ENCODE data around the gene SETD6. TPM values are rescaled to one million over a fixed set of nuclear protein-coding genes. Genes with fewer than 3 reads are reported as not detected.
"Not testable (repeated sequence)": the region's sequence is repeated elsewhere in the genome, so short reads cannot be mapped to it uniquely, and the experiment has no call there.

Gene SETD6
- total RNA-seq, 1 donor from 2014 or later, result 23.2 TPM

DNA sequence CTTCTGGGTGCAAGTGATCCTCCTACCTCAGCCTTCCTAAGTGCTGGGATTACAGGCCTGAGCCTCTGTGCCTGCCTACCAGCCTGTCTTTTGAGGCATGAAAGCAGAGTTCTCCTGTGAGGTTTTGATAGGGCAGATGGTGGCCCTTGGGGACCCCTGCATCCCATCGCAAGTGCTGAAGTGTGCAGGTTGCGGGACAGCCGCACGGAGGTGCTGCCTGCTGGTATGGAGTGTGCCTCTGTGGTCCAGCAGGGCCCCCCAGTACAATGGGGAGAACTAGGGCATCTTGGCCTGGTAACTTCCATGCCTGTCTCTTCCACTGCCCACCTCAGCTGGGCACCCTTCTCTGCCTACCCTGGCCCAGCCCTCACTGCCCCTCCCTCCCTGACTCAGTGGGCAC is 25.3 kb upstream of the SETD6 start:
- Histone ChIP-seq H3K36me3 (ENCODE audit: control insufficient read depth, insufficient read depth, low read length) (no peaks in the 10 kb centered on the region), H3K4me3 (ENCODE audit: low read depth, low read length) (no peak overlapping the region), H3K27me3 (ENCODE audit: control insufficient read depth, insufficient read depth, low read length) (no peaks in the 10 kb centered on the region)
- no peak for DNase-seq (ENCODE audit: low read depth)
- TF ChIP-seq, protein P1, sequence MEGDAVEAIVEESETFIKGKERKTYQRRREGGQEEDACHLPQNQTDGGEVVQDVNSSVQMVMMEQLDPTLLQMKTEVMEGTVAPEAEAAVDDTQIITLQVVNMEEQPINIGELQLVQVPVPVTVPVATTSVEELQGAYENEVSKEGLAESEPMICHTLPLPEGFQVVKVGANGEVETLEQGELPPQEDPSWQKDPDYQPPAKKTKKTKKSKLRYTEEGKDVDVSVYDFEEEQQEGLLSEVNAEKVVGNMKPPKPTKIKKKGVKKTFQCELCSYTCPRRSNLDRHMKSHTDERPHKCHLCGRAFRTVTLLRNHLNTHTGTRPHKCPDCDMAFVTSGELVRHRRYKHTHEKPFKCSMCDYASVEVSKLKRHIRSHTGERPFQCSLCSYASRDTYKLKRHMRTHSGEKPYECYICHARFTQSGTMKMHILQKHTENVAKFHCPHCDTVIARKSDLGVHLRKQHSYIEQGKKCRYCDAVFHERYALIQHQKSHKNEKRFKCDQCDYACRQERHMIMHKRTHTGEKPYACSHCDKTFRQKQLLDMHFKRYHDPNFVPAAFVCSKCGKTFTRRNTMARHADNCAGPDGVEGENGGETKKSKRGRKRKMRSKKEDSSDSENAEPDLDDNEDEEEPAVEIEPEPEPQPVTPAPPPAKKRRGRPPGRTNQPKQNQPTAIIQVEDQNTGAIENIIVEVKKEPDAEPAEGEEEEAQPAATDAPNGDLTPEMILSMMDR (IDR thresholded peaks at IDR 0.05; ENCODE audit: insufficient read depth, low read length, severe bottlenecking), result no peak
- no peak for FAIRE-seq

DNA sequence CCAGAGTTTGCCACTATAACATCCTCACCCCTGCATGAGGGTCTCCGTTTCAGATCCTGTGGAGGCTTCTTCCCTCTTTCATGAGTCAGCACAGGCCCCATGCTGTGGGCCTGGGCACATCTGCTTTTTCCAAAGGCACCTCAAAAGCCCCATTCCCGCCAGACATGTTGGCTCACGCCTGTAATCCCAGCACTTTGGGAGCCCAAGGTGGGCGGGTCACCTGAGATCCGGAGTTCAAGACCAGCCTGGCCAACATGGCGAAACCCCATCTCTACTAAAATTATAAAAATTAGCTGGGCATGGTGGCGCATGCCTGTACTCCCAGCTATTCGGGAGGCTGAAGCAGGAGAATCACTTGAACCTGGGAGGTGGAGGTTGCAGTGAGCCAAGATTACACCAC is 24.8 kb upstream of the SETD6 start:
- not testable (repeated sequence) for FAIRE-seq

DNA sequence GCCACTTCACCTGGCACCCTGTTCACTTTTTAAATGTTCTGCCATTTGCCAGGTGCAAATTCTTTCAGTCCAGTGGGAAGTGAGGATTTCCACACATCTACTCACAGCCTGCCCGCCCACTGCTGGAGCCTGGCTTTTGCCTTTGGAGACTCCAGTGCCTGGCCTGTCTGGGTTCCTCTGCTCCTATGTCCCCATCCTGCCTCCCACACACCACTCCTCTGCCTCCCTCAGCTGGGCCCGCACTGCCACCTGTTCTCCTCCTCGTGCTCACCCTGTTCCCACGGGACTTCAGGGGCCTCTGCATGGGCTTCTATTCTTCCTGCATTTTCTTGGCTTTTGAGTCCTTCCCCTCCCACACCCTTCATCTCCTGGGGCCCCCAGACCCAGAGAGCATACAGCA is 23.3 kb upstream of the SETD6 start:
- TF ChIP-seq, protein P1 (IDR thresholded peaks at IDR 0.05; ENCODE audit: insufficient read depth, low read length, severe bottlenecking), result no peak
- no peaks in the 10 kb centered on the region for H3K36me3 ChIP-seq (ENCODE audit: control insufficient read depth, insufficient read depth, low read length)
- H3K27me3 ChIP-seq (ENCODE audit: control insufficient read depth, insufficient read depth, low read length), result no peaks in the 10 kb centered on the region
- no peak overlapping the region for H3K4me3 ChIP-seq (ENCODE audit: low read depth, low read length)
- DNase-seq (ENCODE audit: low read depth) (no peak), FAIRE-seq (no peak)

More for the DNA sequence above, 24.8 kb upstream of the SETD6 start:
- H3K36me3 ChIP-seq (ENCODE audit: control insufficient read depth, insufficient read depth, low read length); H3K4me3 ChIP-seq (ENCODE audit: low read depth, low read length); DNase-seq (ENCODE audit: low read depth); H3K27me3 ChIP-seq (ENCODE audit: control insufficient read depth, insufficient read depth, low read length): not testable (repeated sequence)

DNA sequence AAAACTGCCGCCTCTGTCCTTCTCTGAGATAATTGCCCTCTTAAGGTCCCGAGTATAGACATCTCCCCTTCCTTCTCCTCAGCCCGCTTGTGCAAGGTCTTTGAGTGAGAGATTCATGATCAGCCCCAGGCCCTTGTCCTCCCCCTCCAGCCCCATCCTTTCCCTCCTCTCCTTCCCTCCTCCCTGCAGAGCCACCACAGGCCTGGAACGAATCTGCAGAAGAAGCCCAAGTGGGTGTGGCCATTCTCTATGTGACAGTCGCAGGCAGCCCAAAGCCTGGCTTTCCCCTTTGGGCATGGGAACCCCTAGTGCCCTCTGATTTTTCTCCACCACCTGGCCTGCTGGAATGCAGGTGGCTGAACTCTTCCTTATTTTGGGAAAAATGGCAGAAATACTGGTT is 22.6 kb upstream of the SETD6 start:
- Histone ChIP-seq H3K36me3 (ENCODE audit: control insufficient read depth, insufficient read depth, low read length) (no peaks in the 10 kb centered on the region), H3K27me3 (ENCODE audit: control insufficient read depth, insufficient read depth, low read length) (no peaks in the 10 kb centered on the region), H3K4me3 (ENCODE audit: low read depth, low read length) (no peak overlapping the region)
- FAIRE-seq (no peak), DNase-seq (ENCODE audit: low read depth) (no peak)
- TF ChIP-seq, protein P1 (IDR thresholded peaks at IDR 0.05; ENCODE audit: insufficient read depth, low read length, severe bottlenecking), result no peak

DNA sequence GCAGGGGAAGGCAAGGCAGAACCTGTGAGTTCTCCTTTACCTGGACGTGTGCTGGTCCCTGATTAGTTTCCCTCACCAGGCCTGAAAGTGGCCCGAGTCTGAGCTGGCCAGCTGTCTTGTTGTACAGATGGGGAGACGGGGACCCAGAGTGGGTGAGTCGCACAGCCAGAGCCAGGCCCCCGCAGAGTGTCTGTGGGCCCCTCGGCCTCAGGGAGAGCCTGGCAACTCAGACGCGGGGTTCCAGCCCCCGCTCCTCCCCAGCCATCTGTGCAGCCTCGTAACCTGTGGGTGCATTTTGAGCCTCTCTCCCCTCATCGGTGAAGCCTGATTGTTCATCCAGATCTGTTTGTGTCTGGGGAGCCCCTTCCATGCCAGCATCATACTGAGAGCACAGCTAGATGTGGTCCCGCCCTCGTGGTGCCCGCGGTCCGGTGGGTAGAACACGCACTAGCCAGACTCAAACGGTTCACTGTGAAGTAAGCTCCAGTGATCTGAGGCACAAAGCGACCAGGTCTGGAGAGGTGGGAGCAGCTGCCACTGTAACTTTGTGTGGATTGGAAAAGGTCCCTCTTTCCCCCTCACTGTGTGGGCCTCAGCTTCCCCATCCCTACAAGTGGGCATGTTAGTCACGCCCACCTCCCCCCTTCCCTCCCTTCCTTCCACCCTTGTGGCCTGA is 21.4 kb upstream of the SETD6 start:
- FAIRE-seq, result no peak
- TF ChIP-seq, protein P1 (IDR thresholded peaks at IDR 0.05; ENCODE audit: insufficient read depth, low read length, severe bottlenecking), result no peak
- H3K27me3 ChIP-seq (ENCODE audit: control insufficient read depth, insufficient read depth, low read length), result no peaks in the 10 kb centered on the region
- DNase-seq (ENCODE audit: low read depth), result no peak
- H3K4me3 ChIP-seq (ENCODE audit: low read depth, low read length), result no peak overlapping the region
- no peaks in the 10 kb centered on the region for H3K36me3 ChIP-seq (ENCODE audit: control insufficient read depth, insufficient read depth, low read length)

DNA sequence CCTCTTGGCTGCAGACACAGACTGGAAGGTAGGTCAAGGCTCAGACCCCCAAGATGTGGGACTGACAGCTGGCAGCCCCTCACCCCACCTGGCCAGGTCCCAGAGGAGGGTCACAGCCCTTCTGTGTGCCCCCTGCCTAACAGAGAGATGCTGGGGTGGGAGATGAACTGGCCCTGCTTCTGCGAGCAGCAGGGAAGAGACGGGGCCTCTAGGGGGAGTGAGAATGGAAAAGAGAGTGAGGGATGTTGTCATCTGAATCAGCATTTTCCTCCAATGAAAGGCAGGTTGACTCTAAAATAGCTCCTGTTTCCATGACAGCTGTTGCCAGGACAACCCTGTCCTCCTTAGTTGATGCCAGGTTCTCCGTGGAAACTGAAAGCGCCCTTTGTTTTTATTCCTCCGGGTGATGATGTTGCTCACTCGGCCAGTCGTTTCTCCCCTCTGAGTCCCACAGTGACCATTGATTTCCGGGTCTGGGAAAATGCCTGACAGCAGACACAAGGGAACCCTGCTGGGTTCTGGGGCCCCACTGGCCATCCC is 20.3 kb upstream of the SETD6 start:
- DNase-seq (ENCODE audit: low read depth), result peak; percentile 85

More for the DNA sequence above, 20.3 kb upstream of the SETD6 start:
- no peak for FAIRE-seq
- Histone ChIP-seq H3K36me3 (ENCODE audit: control insufficient read depth, insufficient read depth, low read length) (no peaks in the 10 kb centered on the region), H3K27me3 (ENCODE audit: control insufficient read depth, insufficient read depth, low read length) (no peaks in the 10 kb centered on the region), H3K4me3 (ENCODE audit: low read depth, low read length) (no peak overlapping the region)
- TF ChIP-seq, protein P1 (IDR thresholded peaks at IDR 0.05; ENCODE audit: insufficient read depth, low read length, severe bottlenecking), result peak; percentile 52
